Measurements from ENCODE around the gene CCDC86.

Gene CCDC86

GRCh38 chr11:60798631-60799030 is 43.3 kb upstream of the CCDC86 start:
- Histone ChIP-seq H3K4me3 (ENCODE audit: low read depth, low read length) (no peak overlapping the region), H3K4me2 (ENCODE audit: low read length) (no peak overlapping the region), H2BK120ac (ENCODE audit: insufficient read depth, low read length, poor library complexity) (no peak overlapping the region), H3K23ac (ENCODE audit: low read length) (no peak overlapping the region), H4K8ac (ENCODE audit: low read depth, low read length) (no peak overlapping the region), H3K27ac (ENCODE audit: low read depth, low read length) (no peak overlapping the region), H2BK12ac (ENCODE audit: low read length) (no peak overlapping the region), H2AFZ (ENCODE audit: insufficient read depth, low read length, poor library complexity) (no peak overlapping the region), H3K14ac (ENCODE audit: low read length) (no peak overlapping the region), H2AK5ac (ENCODE audit: low read length) (no peak overlapping the region), H3K4ac (ENCODE audit: low read depth, low read length) (no peak overlapping the region), H2BK5ac (ENCODE audit: low read depth, low read length, poor library complexity) (no peak overlapping the region), H3K36me3 (ENCODE audit: control insufficient read depth in 1 of 2, insufficient read depth in 2 of 2, low read length in 2 of 2) (no peaks in the 10 kb centered on the region), H3K79me2 (ENCODE audit: control insufficient read depth, insufficient read depth, low read length, poor library complexity) (no peaks in the 10 kb centered on the region), H3K4me1 (ENCODE audit: control insufficient read depth in 1 of 2, insufficient read depth in 2 of 2, low read length in 2 of 2) (no peaks in the 10 kb centered on the region), H3K9ac (ENCODE audit: low read length) (no peak overlapping the region), H3K18ac (ENCODE audit: low read length) (no peak overlapping the region), H3K27me3 (ENCODE audit: insufficient read depth, low read length) (no peaks in the 10 kb centered on the region), H4K12ac (ENCODE audit: low read depth, low read length) (no peak overlapping the region), H3K79me1 (ENCODE audit: low read length) (no peaks in the 10 kb centered on the region), H3K9me3 (ENCODE audit: insufficient read depth, low read depth, low read length) (peaks cover 10% of the 10 kb centered on the region), H4K91ac (ENCODE audit: low read depth, low read length) (no peak overlapping the region)
- WGBS (ENCODE audit: extremely low coverage, insufficient coverage, insufficient read length) = no CpG with 5 or more reads among the region's 3 CpGs
- DNase-seq = no peak

GRCh38 chr11:60801194-60801593 is 40.7 kb upstream of the CCDC86 start:
- no peak for DNase-seq
- no CpG with 5 or more reads among the region's 10 CpGs for WGBS (ENCODE audit: extremely low coverage, insufficient coverage, insufficient read length)
- no peak overlapping the region for H3K4ac ChIP-seq (ENCODE audit: low read depth, low read length)
- peaks cover 5% of the 10 kb centered on the region for H3K9me3 ChIP-seq (ENCODE audit: insufficient read depth, low read depth, low read length)
- no peak overlapping the region for H2BK120ac ChIP-seq (ENCODE audit: insufficient read depth, low read length, poor library complexity)
- H3K9ac ChIP-seq (ENCODE audit: low read length) = no peak overlapping the region
- no peaks in the 10 kb centered on the region for H3K79me1 ChIP-seq (ENCODE audit: low read length)
- H3K4me3 ChIP-seq (ENCODE audit: low read depth, low read length) = no peak overlapping the region
- H3K79me2 ChIP-seq (ENCODE audit: control insufficient read depth, insufficient read depth, low read length, poor library complexity) = no peaks in the 10 kb centered on the region
- H2BK12ac ChIP-seq (ENCODE audit: low read length) = no peak overlapping the region
- no peak overlapping the region for H2AFZ ChIP-seq (ENCODE audit: insufficient read depth, low read length, poor library complexity)
- no peaks in the 10 kb centered on the region for H3K27me3 ChIP-seq (ENCODE audit: insufficient read depth, low read length)
- H3K4me1 ChIP-seq (ENCODE audit: control insufficient read depth in 1 of 2, insufficient read depth in 2 of 2, low read length in 2 of 2) = no peaks in the 10 kb centered on the region
- H3K23ac ChIP-seq (ENCODE audit: low read length) = no peak overlapping the region
- no peak overlapping the region for H3K4me2 ChIP-seq (ENCODE audit: low read length)
- no peak overlapping the region for H3K18ac ChIP-seq (ENCODE audit: low read length)
- H4K12ac ChIP-seq (ENCODE audit: low read depth, low read length) = no peak overlapping the region
- H2BK5ac ChIP-seq (ENCODE audit: low read depth, low read length, poor library complexity) = no peak overlapping the region
- H3K27ac ChIP-seq (ENCODE audit: low read depth, low read length) = no peak overlapping the region
- no peak overlapping the region for H3K14ac ChIP-seq (ENCODE audit: low read length)
- H4K8ac ChIP-seq (ENCODE audit: low read depth, low read length) = no peak overlapping the region
- H4K91ac ChIP-seq (ENCODE audit: low read depth, low read length) = no peak overlapping the region
- no peak overlapping the region for H2AK5ac ChIP-seq (ENCODE audit: low read length)
- H3K36me3 ChIP-seq (ENCODE audit: control insufficient read depth in 1 of 2, insufficient read depth in 2 of 2, low read length in 2 of 2) = no peaks in the 10 kb centered on the region

GRCh38 chr11:60803273-60803936 is 38.5 kb upstream of the CCDC86 start:
- H3K23ac ChIP-seq (ENCODE audit: low read length) = no peak overlapping the region
- no peaks in the 10 kb centered on the region for H3K36me3 ChIP-seq (ENCODE audit: control insufficient read depth in 1 of 2, insufficient read depth in 2 of 2, low read length in 2 of 2)
- no peak overlapping the region for H3K27ac ChIP-seq (ENCODE audit: low read depth, low read length)
- no peak overlapping the region for H3K9ac ChIP-seq (ENCODE audit: low read length)
- no peaks in the 10 kb centered on the region for H3K79me1 ChIP-seq (ENCODE audit: low read length)
- H2BK5ac ChIP-seq (ENCODE audit: low read depth, low read length, poor library complexity) = no peak overlapping the region
- H2AFZ ChIP-seq (ENCODE audit: insufficient read depth, low read length, poor library complexity) = no peak overlapping the region
- H4K8ac ChIP-seq (ENCODE audit: low read depth, low read length) = no peak overlapping the region
- H3K27me3 ChIP-seq (ENCODE audit: insufficient read depth, low read length) = no peaks in the 10 kb centered on the region
- H3K79me2 ChIP-seq (ENCODE audit: control insufficient read depth, insufficient read depth, low read length, poor library complexity) = no peaks in the 10 kb centered on the region
- DNase-seq = no peak
- H3K14ac ChIP-seq (ENCODE audit: low read length) = no peak overlapping the region
- H3K9me3 ChIP-seq (ENCODE audit: insufficient read depth, low read depth, low read length) = no peaks in the 10 kb centered on the region
- WGBS (ENCODE audit: extremely low coverage, insufficient coverage, insufficient read length) = no CpG with 5 or more reads among the region's 7 CpGs
- H4K91ac ChIP-seq (ENCODE audit: low read depth, low read length) = no peak overlapping the region
- H4K12ac ChIP-seq (ENCODE audit: low read depth, low read length) = no peak overlapping the region
- H3K4ac ChIP-seq (ENCODE audit: low read depth, low read length) = no peak overlapping the region
- no peak overlapping the region for H2AK5ac ChIP-seq (ENCODE audit: low read length)
- H3K4me3 ChIP-seq (ENCODE audit: low read depth, low read length) = no peak overlapping the region
- H3K4me1 ChIP-seq (ENCODE audit: control insufficient read depth in 1 of 2, insufficient read depth in 2 of 2, low read length in 2 of 2) = no peaks in the 10 kb centered on the region
- H2BK120ac ChIP-seq (ENCODE audit: insufficient read depth, low read length, poor library complexity) = no peak overlapping the region
- no peak overlapping the region for H3K18ac ChIP-seq (ENCODE audit: low read length)
- no peak overlapping the region for H3K4me2 ChIP-seq (ENCODE audit: low read length)
- H2BK12ac ChIP-seq (ENCODE audit: low read length) = no peak overlapping the region

- Histone ChIP-seq H3K79me2 (ENCODE audit: control insufficient read depth, insufficient read depth, low read length, poor library complexity) (no peaks in the 10 kb centered on the region), H3K18ac (ENCODE audit: low read length) (no peak overlapping the region), H3K79me1 (ENCODE audit: low read length) (no peaks in the 10 kb centered on the region), H4K8ac (ENCODE audit: low read depth, low read length) (no peak overlapping the region), H2BK5ac (ENCODE audit: low read depth, low read length, poor library complexity) (no peak overlapping the region), H2BK120ac (ENCODE audit: insufficient read depth, low read length, poor library complexity) (no peak overlapping the region), H3K36me3 (ENCODE audit: control insufficient read depth in 1 of 2, insufficient read depth in 2 of 2, low read length in 2 of 2) (no peaks in the 10 kb centered on the region), H3K4ac (ENCODE audit: low read depth, low read length) (no peak overlapping the region), H3K27me3 (ENCODE audit: insufficient read depth, low read length) (no peaks in the 10 kb centered on the region), H2BK12ac (ENCODE audit: low read length) (no peak overlapping the region), H2AFZ (ENCODE audit: insufficient read depth, low read length, poor library complexity) (no peak overlapping the region), H3K4me1 (ENCODE audit: control insufficient read depth in 1 of 2, insufficient read depth in 2 of 2, low read length in 2 of 2) (no peaks in the 10 kb centered on the region), H3K14ac (ENCODE audit: low read length) (no peak overlapping the region), H3K9ac (ENCODE audit: low read length) (no peak overlapping the region), H3K4me2 (ENCODE audit: low read length) (no peak overlapping the region), H4K91ac (ENCODE audit: low read depth, low read length) (no peak overlapping the region), H3K4me3 (ENCODE audit: low read depth, low read length) (no peak overlapping the region), H3K27ac (ENCODE audit: low read depth, low read length) (no peak overlapping the region), H2AK5ac (ENCODE audit: low read length) (no peak overlapping the region), H4K12ac (ENCODE audit: low read depth, low read length) (no peak overlapping the region), H3K23ac (ENCODE audit: low read length) (no peak overlapping the region), H3K9me3 (ENCODE audit: insufficient read depth, low read depth, low read length) (no peaks in the 10 kb centered on the region)
- no CpG with 5 or more reads among the region's 3 CpGs for WGBS (ENCODE audit: extremely low coverage, insufficient coverage, insufficient read length)
- DNase-seq = no peak
Observed at GRCh38 chr11:60809249-60809648, 32.7 kb upstream of the CCDC86 start.
